GM21529 (cell line): ENCODE results near the gene AKT3.

Experiments used
- ATAC-seq: cut with Tn5 transposase; IDR thresholded peaks from one replicate; pipeline ENCODE4 v1.9.1; 2021; ENCODE audit not compliant: unreplicated experiment

Gene AKT3

GRCh38 chr1:243525085-243525487 is 325.0 kb downstream of the AKT3 start:
- ATAC-seq, result no peak

GRCh38 chr1:243523766-243524165 is 326.3 kb downstream of the AKT3 start:
- ATAC-seq, result no peak

GRCh38 chr1:243520831-243521230 is 329.2 kb downstream of the AKT3 start:
- no peak for ATAC-seq

GRCh38 chr1:243514927-243515326 is 335.1 kb downstream of the AKT3 start:
- ATAC-seq, result no peak

- peak; percentile 53 for ATAC-seq
Measured at GRCh38 chr1:243513726-243514491, 336.1 kb downstream of the AKT3 start.

- no peak for ATAC-seq
Measured at GRCh38 chr1:243510928-243511327, 339.1 kb downstream of the AKT3 start.

- ATAC-seq, result no peak
Measured at GRCh38 chr1:243508943-243509342, 341.1 kb downstream of the AKT3 start.

GRCh38 chr1:243508303-243508713 is 341.7 kb downstream of the AKT3 start:
- ATAC-seq, result peak; percentile 40

- no peak for ATAC-seq
Measured at GRCh38 chr1:243507672-243508302, 342.3 kb downstream of the AKT3 start.

- ATAC-seq, result no peak
Measured at GRCh38 chr1:243507001-243507671, 342.9 kb downstream of the AKT3 start.

GRCh38 chr1:243505986-243506689 is 343.9 kb downstream of the AKT3 start:
- peak; percentile 74 for ATAC-seq

GRCh38 chr1:243503155-243503554 is 346.9 kb downstream of the AKT3 start:
- no peak for ATAC-seq

GRCh38 chr1:243501002-243501401 is 349.0 kb downstream of the AKT3 start:
- no peak for ATAC-seq

- no peak for ATAC-seq
Measured at GRCh38 chr1:243500512-243500911, 349.5 kb downstream of the AKT3 start.

- ATAC-seq, result no peak
Measured at GRCh38 chr1:243499711-243500110, 350.3 kb downstream of the AKT3 start.

GRCh38 chr1:243499248-243499647 is 350.8 kb downstream of the AKT3 start:
- ATAC-seq, result no peak

GRCh38 chr1:243497939-243498681 is 351.9 kb downstream of the AKT3 start:
- no peak for ATAC-seq

- no peak for ATAC-seq
Measured at GRCh38 chr1:243496806-243497205, 353.2 kb downstream of the AKT3 start.

- no peak for ATAC-seq
Measured at GRCh38 chr1:243496187-243496646, 353.8 kb downstream of the AKT3 start.

GRCh38 chr1:243495442-243496186 is 354.4 kb downstream of the AKT3 start:
- no peak for ATAC-seq
